HG03520 (cell line): ENCODE results near the gene BICC1.
"Not testable (repeated sequence)": the region's sequence is repeated elsewhere in the genome, so short reads cannot be mapped to it uniquely, and the experiment has no call there.

Source experiments
- ATAC-seq: cut with Tn5 transposase; IDR thresholded peaks from one replicate; pipeline ENCODE4 v1.9.1; 2021; ENCODE audit warnings: mild to moderate bottlenecking, moderate library complexity; ENCODE audit not compliant: unreplicated experiment

Gene BICC1

GRCh38 chr10:58590152-58590840, 77.6 kb downstream of the BICC1 start:
- ATAC-seq, result no peak

GRCh38 chr10:58590924-58591323, 78.3 kb downstream of the BICC1 start:
- no peak for ATAC-seq

- no peak for ATAC-seq
These were observed 80.3 kb downstream of the BICC1 start for GRCh38 chr10:58593008-58593407.

- ATAC-seq, result not testable (repeated sequence)
These were observed 84.5 kb downstream of the BICC1 start for GRCh38 chr10:58597211-58597610.

- no peak for ATAC-seq
These were observed 87.4 kb downstream of the BICC1 start for GRCh38 chr10:58599927-58600553.

GRCh38 chr10:58608351-58608750, 95.7 kb downstream of the BICC1 start:
- ATAC-seq, result no peak

- no peak for ATAC-seq
These were observed 96.3 kb downstream of the BICC1 start for GRCh38 chr10:58608826-58609531.

- ATAC-seq, result no peak
These were observed 97.0 kb downstream of the BICC1 start for GRCh38 chr10:58609532-58610150.

- ATAC-seq, result no peak
These were observed 102.7 kb downstream of the BICC1 start for GRCh38 chr10:58615237-58615935.

- ATAC-seq, result no peak
These were observed 105.5 kb downstream of the BICC1 start for GRCh38 chr10:58618158-58618676.

GRCh38 chr10:58621379-58622077, 108.9 kb downstream of the BICC1 start:
- no peak for ATAC-seq

- no peak for ATAC-seq
These were observed 109.6 kb downstream of the BICC1 start for GRCh38 chr10:58622246-58622645.

- ATAC-seq, result no peak
These were observed 112.4 kb downstream of the BICC1 start for GRCh38 chr10:58625070-58625469.

GRCh38 chr10:58627392-58627791, 114.7 kb downstream of the BICC1 start:
- ATAC-seq, result no peak

GRCh38 chr10:58631715-58632114, 119.0 kb downstream of the BICC1 start:
- no peak for ATAC-seq

GRCh38 chr10:58632216-58632615, 119.5 kb downstream of the BICC1 start:
- no peak for ATAC-seq

- ATAC-seq, result no peak
These were observed 124.7 kb downstream of the BICC1 start for GRCh38 chr10:58637352-58637751.

- no peak for ATAC-seq
These were observed 125.7 kb downstream of the BICC1 start for GRCh38 chr10:58638388-58638787.

- ATAC-seq, result no peak
These were observed 128.4 kb downstream of the BICC1 start for GRCh38 chr10:58641095-58641531.

GRCh38 chr10:58641708-58642107, 129.0 kb downstream of the BICC1 start:
- ATAC-seq, result no peak
